ENCODE data around the gene ZFAND2B.

Gene ZFAND2B

GRCh38 chr2:219183151-219183772, 23.3 kb upstream of the ZFAND2B start:
- TF ChIP-seq CTCF (IDR thresholded peaks at IDR 0.05) = no peak

- TF ChIP-seq CTCF (IDR thresholded peaks at IDR 0.05) = no peak
These were observed 22.5 kb upstream of the ZFAND2B start for GRCh38 chr2:219184121-219184520.

GRCh38 chr2:219186754-219187456, 19.7 kb upstream of the ZFAND2B start:
- no peak for TF ChIP-seq CTCF (IDR thresholded peaks at IDR 0.05)

GRCh38 chr2:219197388-219197787, 9.2 kb upstream of the ZFAND2B start:
- TF ChIP-seq CTCF (IDR thresholded peaks at IDR 0.05) = no peak

- no peak for TF ChIP-seq CTCF (IDR thresholded peaks at IDR 0.05)
These were observed 7.6 kb upstream of the ZFAND2B start for GRCh38 chr2:219198974-219199373.

GRCh38 chr2:219199470-219200211, 6.9 kb upstream of the ZFAND2B start:
- no peak for TF ChIP-seq CTCF (IDR thresholded peaks at IDR 0.05)

- TF ChIP-seq CTCF (IDR thresholded peaks at IDR 0.05) = no peak
These were observed 2.0 kb upstream of the ZFAND2B start for GRCh38 chr2:219204425-219205164.

Measured in LNCAP (cell line).